SIG-M5 (cell line): ENCODE measurements around the gene POLE.
"Not testable (repeated sequence)": the region's sequence is repeated elsewhere in the genome, so short reads cannot be mapped to it uniquely, and the experiment has no call there.

Source experiments
- DNase-seq: peaks from one replicate; lab custom pipeline; 2025; lab: John Stamatoyannopoulos, UW

POLE gene

GRCh38 chr12:132717531-132718387 lies 30.6 kb upstream of the POLE start:
- DNase-seq = no peak

DNA sequence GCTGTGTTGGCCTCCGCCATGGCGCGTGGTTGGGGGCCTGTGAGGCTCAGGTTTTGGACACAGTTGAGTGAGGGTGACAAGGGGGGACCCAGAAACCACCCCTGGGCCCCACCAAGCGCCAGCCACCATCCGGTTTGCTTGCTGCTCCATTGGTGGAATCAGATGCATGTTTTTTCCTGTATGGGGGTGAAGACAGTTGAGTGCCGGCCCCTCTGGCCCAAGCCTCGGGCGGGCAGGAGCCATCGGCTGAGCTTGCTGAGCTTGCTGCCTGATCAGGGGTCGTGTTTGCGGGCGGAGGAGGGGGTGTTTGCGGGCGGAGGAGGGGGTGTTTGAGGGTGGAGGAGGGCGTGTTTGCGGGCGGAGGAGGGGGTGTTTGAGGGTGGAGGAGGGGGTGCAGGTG lies 29.9 kb upstream of the POLE start:
- no peak for DNase-seq

GRCh38 chr12:132716356-132716755 lies 29.2 kb upstream of the POLE start:
- DNase-seq = no peak

DNA sequence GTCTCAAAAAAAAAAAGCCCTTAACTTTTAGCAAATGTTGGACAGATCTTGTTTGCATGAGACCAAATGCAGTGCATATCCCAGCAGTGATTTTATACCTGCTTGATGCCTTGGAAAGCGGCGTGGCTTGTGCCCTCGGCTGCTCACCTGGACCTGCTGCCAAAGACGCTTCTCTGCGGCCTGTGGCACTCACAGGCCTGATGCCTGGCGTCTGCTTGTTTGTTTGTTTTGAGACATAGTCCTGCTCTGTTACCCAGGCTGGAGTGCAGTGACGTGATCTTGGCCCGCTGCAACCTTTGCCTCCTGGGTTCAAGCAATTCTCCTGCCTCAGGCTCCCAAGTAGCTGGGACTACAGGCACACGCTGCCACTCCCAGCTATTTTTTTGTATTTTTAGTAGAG lies 28.7 kb upstream of the POLE start:
- no peak for DNase-seq

- no peak for DNase-seq
Measured at GRCh38 chr12:132713123-132713522, 26.0 kb upstream of the POLE start.

DNA sequence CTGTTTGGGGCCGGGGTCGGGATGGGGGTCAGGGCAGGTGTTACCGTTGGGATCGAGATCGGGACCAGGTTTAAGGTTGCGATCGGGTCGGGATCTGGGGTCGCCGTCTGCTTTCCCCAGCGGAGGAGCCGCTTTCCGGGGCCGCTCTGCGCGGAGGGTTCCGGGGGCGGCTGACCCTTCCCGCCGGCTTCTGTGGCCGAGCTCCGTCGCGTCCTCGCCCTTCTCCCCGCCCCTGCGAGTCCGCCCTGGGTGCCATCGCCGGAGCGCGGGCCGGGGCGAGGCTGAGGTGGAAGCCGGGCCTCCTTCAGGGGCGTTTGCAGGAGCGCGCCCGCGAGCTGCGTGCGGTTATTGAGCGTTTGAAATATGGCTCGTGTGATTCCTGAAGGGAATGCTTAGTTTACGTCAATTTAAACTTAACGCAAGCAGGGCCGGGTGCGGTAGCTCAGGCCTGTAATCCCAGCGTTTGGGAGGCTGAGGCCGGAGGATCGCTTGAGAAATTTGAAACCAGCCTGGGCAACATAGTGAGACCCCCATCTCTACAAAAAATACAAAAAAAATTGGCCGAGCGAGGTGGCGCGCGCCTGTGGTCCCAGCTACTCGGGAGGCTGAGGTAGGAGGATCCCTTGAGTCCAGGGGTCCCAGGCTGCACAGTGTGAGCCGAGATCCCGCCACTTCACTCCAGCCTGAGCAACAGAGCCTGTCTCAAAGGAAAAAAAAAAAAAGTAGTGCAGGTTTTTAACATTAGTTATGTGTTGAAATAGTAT lies 24.1 kb upstream of the POLE start:
- no peak for DNase-seq

GRCh38 chr12:132710405-132711079 lies 23.4 kb upstream of the POLE start, which contains the start of gene PGAM5:
Gene PGAM5, plus strand, starts transcription at chr12:132710842. Its CDS starts 35 bp downstream, at chr12:132710877.
- peak; percentile 62 for DNase-seq

DNA sequence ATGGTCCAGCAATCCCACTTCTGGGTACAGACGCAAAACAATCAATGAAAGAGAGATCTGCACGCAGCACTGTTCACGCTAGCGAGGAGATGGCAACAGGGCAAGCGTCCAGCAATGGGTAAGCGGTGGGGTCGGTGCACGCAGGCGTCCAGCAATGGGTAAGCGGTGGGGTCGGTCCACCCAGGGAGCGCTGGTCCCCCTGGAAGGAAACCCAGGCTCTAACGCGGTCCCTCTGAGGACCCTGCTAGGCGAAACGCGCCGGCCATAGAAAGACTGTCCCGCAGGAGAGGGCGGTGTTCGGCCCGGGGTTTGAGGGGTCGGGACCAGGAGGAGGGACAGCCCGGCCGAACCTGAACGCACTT lies 22.9 kb upstream of the POLE start:
- DNase-seq = no peak

GRCh38 chr12:132708150-132708549 lies 21.0 kb upstream of the POLE start:
- no peak for DNase-seq

- no peak for DNase-seq
Measured at GRCh38 chr12:132707241-132707640, 20.1 kb upstream of the POLE start.

GRCh38 chr12:132703641-132704040 lies 16.5 kb upstream of the POLE start:
- no peak for DNase-seq

GRCh38 chr12:132702640-132703039 lies 15.5 kb upstream of the POLE start:
- no peak for DNase-seq

- no peak for DNase-seq
Measured at GRCh38 chr12:132700212-132700822, 13.2 kb upstream of the POLE start.

DNA sequence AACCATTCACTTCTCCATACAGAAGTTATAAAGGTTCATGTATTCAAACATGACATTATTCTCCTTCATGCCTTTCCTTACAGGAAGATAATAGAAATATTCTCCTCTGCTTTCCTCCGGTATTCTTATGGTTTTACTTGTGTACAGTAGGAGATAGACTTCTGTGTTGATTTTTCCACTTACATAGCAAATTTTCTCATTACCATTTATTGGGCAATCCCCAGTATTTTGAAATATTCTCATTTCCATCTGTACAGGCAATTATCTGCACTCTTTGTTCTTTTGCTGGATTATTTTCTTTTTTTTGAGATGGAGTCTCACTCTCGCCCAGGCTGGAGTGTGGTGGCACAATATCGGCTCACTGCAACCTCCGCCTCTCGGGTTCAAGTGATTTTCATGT lies 11.2 kb upstream of the POLE start:
- DNase-seq = no peak

- no peak for DNase-seq
Measured at GRCh38 chr12:132695431-132695830, 8.3 kb upstream of the POLE start.

DNA sequence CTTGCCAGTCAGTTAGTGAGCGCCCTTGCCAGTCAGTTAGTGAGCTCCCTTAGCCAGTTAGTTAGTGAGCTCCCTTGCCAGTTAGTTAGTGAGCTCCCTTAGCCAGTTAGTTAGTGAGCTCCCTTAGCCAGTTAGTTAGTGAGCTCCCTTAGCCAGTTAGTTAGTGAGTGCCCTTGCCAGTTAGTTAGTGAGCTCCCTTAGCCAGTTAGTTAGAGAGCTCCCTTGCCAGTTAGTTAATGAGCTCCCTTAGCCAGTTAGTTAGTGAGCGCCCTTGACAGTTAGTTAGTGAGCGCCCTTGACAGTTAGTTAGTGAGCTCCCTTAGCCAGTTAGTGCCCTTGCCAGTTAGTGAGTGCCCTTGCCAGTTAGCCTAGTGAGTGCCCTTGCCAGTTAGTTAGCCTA lies 7.7 kb upstream of the POLE start:
- not testable (repeated sequence) for DNase-seq

DNA sequence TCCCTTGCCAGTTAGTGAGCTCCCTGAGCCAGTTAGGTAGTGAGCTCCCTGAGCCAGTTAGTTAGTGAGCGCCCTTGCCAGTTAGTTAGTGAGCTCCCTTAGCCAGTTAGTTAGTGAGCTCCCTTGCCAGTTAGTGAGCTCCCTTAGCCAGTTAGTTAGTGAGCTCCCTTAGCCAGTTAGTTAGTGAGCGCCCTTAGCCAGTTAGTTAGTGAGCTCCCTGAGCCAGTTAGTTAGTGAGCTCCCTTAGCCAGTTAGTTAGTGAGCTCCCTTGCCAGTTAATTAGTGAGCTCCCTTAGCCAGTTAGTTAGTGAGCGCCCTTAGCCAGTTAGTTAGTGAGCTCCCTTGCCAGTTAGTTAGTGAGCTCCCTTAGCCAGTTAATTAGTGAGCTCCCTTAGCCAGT lies 4.9 kb upstream of the POLE start:
- DNase-seq = not testable (repeated sequence)

DNA sequence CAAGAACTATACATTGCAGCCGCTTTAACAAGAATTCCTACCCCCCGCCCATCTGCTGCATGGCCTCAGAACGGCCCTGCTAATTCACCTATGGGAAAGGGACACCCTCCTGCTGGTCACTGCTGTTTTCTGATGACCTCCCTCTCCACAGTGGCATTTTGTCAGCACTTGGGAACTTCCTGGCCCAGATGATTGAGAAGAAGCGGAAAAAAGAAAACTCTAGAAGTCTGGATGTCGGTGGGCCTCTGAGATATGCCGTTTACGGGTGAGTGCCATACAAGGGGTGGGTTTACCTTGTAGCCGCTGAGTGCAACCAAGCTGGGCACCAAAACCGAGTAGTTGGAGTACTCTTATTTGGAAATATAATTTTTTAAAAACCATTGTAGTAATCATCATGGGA lies 3.0 kb upstream of the POLE start:
- no peak for DNase-seq

- DNase-seq = no peak
Measured at GRCh38 chr12:132689227-132689626, 2.1 kb upstream of the POLE start.

- DNase-seq = no peak
Measured at GRCh38 chr12:132686825-132687210, 324 bp downstream of the POLE start.

GRCh38 chr12:132685400-132685799 lies 1.7 kb downstream of the POLE start:
- no peak for DNase-seq

DNA sequence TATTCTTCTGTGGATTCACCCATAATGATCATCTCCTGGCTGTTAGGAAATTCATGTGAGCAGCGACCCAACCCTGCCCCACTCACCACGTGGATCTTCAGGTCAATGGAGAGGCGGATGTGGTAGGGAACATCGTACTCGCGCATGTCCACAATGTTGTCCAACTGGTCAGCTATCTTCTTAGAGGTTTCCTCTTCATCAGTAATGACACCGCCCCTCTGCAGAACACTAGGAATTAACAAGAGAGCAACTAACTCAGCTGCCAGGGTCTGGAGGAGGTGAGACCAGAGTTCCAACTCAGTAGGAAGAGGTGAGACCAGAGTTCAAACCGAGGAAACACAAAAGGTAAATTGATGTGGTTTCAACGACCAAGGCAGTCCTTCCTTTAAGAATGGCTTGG lies 9.7 kb downstream of the POLE start:
- no peak for DNase-seq
